GM12892 (cell line): ENCODE measurements around the gene ATP2A3.

Experiments
- DNase-seq: peaks from one replicate; pipeline ENCODE4 v3.0.0; 2011; ENCODE audit not compliant: insufficient read length
- FAIRE-seq: peaks from 2 replicates; lab custom pipeline; 2011; peaks lifted over from hg19 to GRCh38; lab: Jason Lieb, UNC
- POLR2A ChIP-seq: IDR thresholded peaks from 2 replicates; pipeline ENCODE4 v1.6.1; 2011; ENCODE audit warnings: low read depth, low read length, control low read depth
- POLR2AphosphoS5 ChIP-seq: IDR thresholded peaks from 2 replicates; pipeline ENCODE4 v1.6.1; 2011; ENCODE audit warnings: low read depth, low read length, control low read depth
- TAF1 ChIP-seq: IDR thresholded peaks from 2 replicates; pipeline ENCODE4 v1.6.1; 2011; ENCODE audit warnings: low read depth, mild to moderate bottlenecking, control low read depth, low read length, borderline replicate concordance

ATP2A3 gene

DNA sequence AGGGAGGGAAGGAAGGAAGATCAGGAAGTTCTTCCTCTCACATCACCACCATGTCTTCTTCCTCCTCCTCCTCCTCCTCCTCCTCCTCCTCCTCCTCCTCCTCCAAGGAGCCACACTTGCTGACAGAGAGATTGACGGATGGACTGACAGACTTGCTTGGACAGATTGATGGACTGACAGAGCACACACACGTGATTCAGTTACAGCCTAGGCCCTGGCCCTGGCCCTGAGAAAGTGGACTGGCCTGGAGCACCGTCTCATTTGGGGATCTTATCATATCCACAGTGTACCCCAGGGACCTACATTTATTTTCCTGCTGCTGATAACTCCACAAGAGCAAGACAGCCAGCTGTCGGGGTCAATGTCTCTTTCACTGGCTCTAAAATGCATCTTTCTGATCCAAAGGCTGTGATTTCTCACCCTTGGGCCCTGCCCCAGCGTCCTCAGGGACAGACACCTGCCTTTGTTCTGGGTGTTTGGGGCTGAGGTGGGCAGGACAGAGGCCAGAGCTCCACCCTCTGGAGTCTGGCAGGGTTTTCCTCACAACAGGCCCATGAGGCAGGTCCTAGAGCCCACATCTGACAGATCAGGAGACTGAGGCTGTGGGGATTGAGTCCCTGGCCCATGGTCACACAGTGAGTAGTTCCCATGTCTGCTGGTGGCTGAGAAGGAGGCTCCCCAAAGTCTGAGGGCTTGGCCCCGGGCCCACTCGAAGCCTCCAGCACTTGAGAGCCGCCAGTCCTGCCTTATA, 45.7 kb downstream of the ATP2A3 start:
- TF ChIP-seq POLR2A (no peak), POLR2AphosphoS5 (no peak), TAF1 (no peak)
- FAIRE-seq = no peak
- no peak for DNase-seq

DNA sequence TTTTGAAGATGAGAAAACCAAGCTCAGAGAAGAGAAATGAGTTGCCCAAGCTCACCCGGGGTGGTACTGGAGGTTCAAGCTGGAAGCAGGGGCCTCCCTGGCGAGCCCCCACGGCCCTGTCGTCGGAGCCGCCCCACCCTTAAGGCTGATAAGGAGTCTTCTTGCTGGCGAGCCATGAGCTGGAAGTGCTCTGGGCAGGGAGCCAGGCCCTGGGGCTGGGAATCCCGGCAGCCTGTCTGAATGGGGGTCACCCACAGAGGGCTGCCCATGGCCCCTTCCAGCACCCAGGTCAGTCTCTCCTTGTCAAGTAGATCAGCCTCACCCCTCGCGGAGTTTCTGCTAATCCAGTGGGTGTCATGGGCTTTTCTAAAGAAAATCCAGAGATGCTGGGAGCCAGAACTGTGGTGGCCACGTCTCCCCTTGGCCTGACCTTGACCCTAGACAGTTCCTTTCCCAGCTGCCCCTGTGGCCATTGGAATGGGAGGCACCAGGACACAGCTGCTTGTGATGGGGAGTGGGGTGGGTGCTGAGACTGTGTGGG, 46.8 kb downstream of the ATP2A3 start:
- DNase-seq (no peak), FAIRE-seq (no peak)

DNA sequence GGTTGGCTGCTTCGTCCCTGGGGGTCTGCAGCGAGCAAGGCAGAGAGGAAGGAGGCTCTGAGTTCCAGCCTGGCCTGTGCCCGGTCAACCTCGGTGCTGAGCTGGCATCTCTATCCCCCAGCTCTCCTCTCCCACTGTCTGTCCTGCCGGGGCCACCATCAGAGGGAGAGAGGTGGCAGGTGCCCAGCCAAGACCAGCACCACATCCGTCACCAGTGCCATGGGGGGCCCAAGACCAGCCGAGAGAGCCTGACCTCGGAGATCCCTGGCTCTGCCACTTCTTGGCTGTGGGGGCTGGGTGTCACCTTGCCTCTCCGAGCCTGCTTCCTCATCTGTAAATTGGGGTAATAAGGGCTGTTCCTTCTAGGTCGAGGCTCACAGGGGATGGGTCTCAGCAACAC, 47.4 kb downstream of the ATP2A3 start:
- FAIRE-seq = peak; percentile 30
- DNase-seq = no peak
- TF ChIP-seq TAF1 (no peak), POLR2A (no peak), POLR2AphosphoS5 (no peak)

More for the DNA sequence above, 46.8 kb downstream of the ATP2A3 start:
- no peak for TF ChIP-seq TAF1

DNA sequence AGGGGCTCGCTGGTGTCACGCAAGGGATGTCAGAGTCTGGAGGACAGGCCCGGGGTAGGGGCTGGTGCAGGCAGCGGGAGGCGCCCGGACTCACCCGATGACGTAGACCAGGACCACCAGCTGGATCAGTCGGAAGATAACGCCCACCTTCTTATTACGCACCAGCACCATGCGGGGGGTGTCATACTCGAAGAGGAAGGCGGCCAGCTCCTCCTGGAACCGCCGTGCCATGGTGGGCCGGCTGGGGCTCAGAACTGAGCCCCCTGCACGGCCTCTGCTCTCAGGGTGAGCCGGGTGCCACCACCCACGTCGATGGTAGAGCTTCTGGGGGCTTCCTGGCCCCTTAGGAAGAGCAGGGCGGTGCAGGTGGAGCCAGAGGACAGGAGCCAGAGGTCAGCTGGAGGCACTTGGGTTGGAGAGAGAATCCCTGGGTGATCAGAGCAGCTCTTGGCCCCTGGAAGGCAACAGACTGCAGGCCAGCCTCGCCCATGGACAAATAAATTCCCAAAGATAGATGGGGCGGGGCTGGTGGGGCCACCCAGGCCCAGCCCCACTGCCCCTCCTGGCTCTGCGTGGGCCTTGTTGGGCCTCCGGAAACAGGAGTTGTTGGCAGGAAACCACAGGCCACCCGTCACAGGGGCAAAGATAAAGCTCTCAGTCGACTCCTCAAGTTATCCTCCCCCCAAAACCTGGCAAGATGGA, 48.1 kb downstream of the ATP2A3 start, which contains the start of gene P2RX1:
Gene P2RX1 (minus strand): TSS at position 471 of the 702 bp plus-strand sequence. CDS start 240 bp downstream, at position 231.
- FAIRE-seq (peak; percentile 77), DNase-seq (no peak)
- no peak for TF ChIP-seq POLR2AphosphoS5
- no peak for TF ChIP-seq POLR2A
- TF ChIP-seq TAF1 = no peak

DNA sequence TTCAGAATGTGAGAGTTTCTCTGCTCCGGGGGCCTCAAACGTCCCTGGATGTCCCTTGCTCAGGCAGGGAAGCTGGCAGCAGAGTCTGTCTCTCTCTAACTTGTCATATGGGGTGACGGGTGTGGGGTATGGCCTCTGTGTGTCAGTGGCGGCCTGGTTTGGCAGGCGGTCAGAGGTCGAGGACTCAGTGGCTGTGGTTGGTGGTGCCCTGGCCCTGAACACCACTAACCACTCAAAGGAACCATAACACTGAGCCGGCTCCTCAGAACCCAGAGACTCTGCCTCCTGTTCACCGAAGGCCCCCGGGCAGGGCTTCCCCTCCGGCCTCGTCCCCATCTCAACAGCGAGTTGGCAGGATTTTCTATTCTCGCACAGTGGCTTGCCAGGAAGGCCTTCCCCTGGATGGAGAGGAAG, 48.6 kb downstream of the ATP2A3 start:
- FAIRE-seq (peak; percentile 83), DNase-seq (no peak)
- TF ChIP-seq POLR2AphosphoS5 (no peak), POLR2A (no peak), TAF1 (no peak)

DNA sequence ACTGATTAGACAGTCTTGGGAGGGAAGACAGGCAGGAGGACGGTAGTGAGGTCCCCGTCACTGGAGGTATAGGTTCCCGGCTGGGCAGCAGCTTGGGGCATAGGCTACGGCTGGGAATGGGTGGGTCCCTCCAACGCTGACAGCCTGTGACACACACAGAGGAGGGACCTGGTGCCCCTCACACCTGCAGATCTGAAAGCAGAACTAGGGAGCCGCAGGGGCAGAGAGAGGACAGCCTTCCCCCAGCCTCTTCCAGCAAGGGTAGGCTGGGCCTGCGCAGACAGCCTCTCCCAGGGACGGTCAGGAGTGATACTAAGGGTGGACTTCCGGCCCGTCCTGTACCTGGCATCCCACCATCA, 49.9 kb downstream of the ATP2A3 start:
- TF ChIP-seq TAF1 (no peak), POLR2A (no peak), POLR2AphosphoS5 (no peak)
- FAIRE-seq (peak; percentile 97), DNase-seq (peak; percentile 73)

DNA sequence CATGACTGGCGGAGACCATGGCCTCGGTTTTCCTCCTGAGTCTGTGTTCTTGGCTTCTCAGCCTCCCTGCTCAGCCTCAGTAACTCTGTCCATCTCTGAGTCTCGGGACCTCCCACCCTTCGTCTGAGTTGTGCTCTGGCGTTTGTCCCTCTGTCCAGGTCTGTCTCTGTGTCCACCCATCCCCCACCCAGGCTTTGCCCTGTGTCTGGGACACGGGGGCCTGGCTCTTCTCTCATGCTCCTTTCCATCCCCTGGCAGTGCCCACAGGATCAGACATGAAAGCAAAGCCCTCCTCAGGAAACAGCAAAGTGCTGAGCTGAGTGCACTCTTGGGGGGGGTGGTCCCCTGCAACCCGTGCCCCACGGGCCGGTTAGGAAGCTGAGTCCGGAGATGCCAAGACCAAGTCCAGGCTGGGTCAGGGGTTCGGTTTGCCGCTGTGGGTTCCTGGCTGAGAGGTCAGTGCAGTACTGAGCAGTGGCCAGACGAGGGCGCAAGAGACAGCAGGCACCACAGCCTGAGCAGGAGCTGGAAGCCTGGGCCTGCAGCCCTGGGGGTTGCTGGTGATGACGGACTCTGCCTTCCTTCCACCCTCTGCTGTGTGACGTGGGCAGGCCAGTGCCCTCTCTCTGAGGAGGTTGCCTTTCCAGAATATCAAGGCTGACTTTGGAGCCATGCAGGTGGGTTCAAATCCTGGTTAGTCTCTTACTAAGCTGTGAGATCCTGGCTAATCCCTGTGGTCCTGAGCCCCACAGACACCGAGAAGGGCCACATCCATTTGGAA, 50.5 kb downstream of the ATP2A3 start:
- DNase-seq (peak; percentile 86), FAIRE-seq (no peak)
- no peak for TF ChIP-seq POLR2AphosphoS5
- TF ChIP-seq POLR2A = no peak

DNA sequence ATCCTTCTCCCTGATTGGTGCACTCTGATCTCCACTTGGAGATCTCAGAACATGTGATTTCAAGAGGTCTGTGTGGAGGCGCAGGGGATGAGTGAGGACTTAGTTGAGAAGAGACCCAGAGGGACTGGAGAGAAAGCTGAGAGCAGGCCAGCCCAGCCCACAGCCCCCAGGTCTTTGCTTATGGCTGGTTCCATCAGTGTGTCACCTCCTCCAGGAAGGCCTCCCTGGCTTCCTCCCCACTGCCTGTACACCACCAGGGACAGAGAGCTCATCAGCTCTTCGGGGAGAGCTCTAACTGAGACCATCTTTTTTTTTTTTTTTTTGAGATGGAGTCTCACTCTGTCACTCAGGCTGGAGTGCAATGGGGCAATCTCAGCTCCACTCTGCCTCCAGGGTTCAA, 51.4 kb downstream of the ATP2A3 start:
- no peak for FAIRE-seq
- TF ChIP-seq TAF1 = no peak
- TF ChIP-seq POLR2A = no peak
- no peak for TF ChIP-seq POLR2AphosphoS5
- no peak for DNase-seq

DNA sequence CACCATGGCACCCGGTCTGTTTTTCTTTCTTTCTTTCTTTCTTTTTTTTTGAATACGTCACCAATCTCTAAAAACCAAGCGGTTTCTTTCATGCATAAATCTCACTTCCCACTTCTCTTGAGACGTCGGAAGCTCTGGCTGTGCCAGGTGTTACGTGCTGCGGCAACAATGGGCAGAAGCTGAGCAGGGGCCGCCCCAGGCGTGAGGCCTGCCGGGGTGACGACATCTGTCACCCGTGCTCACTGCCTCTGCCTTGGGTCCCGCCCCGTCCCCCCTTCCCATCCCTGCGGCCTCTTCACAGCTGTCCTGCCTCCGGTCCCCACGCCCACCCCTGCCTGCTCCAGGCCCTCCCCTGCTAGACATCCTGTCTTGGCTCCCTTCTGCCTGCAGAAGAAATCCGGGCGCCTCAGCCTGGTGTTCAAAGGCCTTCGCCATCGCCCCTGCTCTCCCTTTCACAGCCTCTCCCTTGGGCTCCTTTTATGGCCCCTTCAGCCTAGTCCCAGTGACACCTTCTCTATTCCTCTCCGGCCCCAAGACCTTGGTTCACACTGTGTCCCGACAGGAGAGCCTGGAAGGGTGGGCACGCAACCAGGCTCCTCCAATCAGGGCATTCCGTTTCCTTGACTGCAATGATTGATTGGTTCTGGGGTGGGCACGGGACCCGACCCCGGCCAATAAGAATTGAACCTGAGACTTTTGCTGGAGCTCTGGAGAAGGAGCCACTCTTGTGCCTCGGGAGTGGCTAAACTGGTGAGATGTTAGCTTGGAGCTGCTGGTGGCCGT, 52.8 kb downstream of the ATP2A3 start:
- DNase-seq (peak; percentile 80), FAIRE-seq (peak; percentile 95)
- TF ChIP-seq POLR2A (no peak), TAF1 (no peak), POLR2AphosphoS5 (no peak)

DNA sequence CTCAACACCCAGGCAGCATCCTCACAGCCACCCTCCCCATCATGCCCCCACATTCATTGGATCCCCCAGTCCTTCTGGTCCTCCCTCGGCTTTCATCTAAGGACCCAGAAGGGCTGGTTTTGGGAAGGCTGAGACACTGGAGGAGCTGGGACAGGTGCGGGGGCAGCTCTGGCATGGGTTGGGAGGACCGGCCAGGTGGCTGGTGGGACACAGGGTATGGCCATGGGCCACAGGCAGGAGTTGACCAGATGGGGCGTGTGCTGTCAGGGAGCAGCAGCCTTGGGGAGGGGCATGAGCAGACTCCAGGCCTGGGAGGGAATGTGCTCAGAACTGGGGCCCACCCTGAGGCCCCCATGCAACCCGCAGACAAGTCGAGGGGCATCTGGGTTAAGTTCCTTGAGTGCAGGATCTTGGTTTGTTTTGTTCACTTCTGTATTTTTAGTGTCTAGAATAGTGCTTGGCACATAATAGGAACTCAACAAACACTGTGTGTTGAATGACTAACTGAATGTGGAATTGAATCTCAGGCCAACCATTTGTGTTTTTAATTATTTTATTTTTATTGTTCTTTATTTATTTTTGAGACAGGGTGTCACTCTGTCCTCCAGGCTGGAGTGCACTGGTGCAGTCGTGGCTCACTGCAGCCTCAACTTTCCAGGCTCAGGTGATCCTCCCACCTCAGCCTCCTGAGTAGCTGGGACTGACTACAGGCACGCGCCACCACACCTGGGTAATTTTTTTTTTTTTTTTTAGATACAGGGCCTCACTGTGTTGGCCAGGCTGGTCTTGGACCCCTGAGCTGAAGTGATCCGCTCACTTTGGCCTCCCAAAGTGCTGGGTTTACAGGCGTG, 53.6 kb downstream of the ATP2A3 start:
- no peak for FAIRE-seq
- TF ChIP-seq TAF1 (no peak), POLR2A (no peak), POLR2AphosphoS5 (no peak)
- no peak for DNase-seq
